Mesenchymal stem cell (in vitro differentiated cells and primary cell): ENCODE results near the gene MBNL2.
A peak's percentile ranks its signal among the peaks of the same experiment; 100 is the strongest.

Experiments used
- DNase-seq: peaks from one replicate; pipeline ENCODE4 v3.0.0-alpha.2; 2013
- H2AFZ ChIP-seq: one replicate; pipeline ENCODE4 v1.6.1; 2013; ENCODE audit warnings: low read depth, mild to moderate bottlenecking, control low read depth, inconsistent platforms, low read length, moderate library complexity
- H2AK5ac ChIP-seq: 2 replicates; pipeline ENCODE4 v1.6.1; 2013; ENCODE audit warnings: low read length, moderate library complexity, mild to moderate bottlenecking, inconsistent platforms; ENCODE audit not compliant: severe bottlenecking
- H2BK120ac ChIP-seq: one replicate; pipeline ENCODE4 v1.6.1; 2013; ENCODE audit warnings: low read depth, mild to moderate bottlenecking, inconsistent platforms, low read length, moderate library complexity
- H2BK12ac ChIP-seq, 2 experiments: one replicate each; pipeline ENCODE4 v1.6.1; 2013; ENCODE audit warnings: inconsistent platforms in 2 of 2, low read length in 2 of 2, mild to moderate bottlenecking in 2 of 2, moderate library complexity in 2 of 2, control low read depth in 1 of 2
- H2BK15ac ChIP-seq: one replicate; pipeline ENCODE4 v1.6.1; 2013; ENCODE audit warnings: mild to moderate bottlenecking, low read depth, inconsistent platforms; ENCODE audit not compliant: poor library complexity, severe bottlenecking
- H2BK5ac ChIP-seq: 2 replicates; pipeline ENCODE4 v1.6.1; 2013; ENCODE audit warnings: low read depth, mild to moderate bottlenecking, low read length, control low read depth, inconsistent platforms; ENCODE audit not compliant: poor library complexity, severe bottlenecking
- H3K14ac ChIP-seq, 2 experiments: one replicate each; pipeline ENCODE4 v1.6.1; 2013; ENCODE audit warnings: inconsistent platforms in 2 of 2, low read length in 2 of 2, control low read depth in 1 of 2, mild to moderate bottlenecking in 1 of 2, moderate library complexity in 1 of 2
- H3K18ac ChIP-seq, 2 experiments: one replicate each; pipeline ENCODE4 v1.6.1; 2013; ENCODE audit warnings: inconsistent platforms in 2 of 2, low read length in 2 of 2, control low read depth in 1 of 2, low read depth in 1 of 2, mild to moderate bottlenecking in 1 of 2
- H3K23ac ChIP-seq, 2 experiments: one replicate each; pipeline ENCODE4 v1.6.1; 2013; ENCODE audit warnings: inconsistent platforms in 2 of 2, low read length in 2 of 2, mild to moderate bottlenecking in 2 of 2, moderate library complexity in 2 of 2, control low read depth in 1 of 2
- H3K27ac ChIP-seq: 2 replicates; pipeline ENCODE4 v1.5.1; 2013; ENCODE audit warnings: mild to moderate bottlenecking, moderate library complexity, low read length, control low read depth, inconsistent platforms; ENCODE audit not compliant: poor library complexity, severe bottlenecking
- H3K27me3 ChIP-seq, 2 experiments: 2 replicates each; pipeline versions ENCODE4 v1.6.1 to v1.7.0; 2013; ENCODE audit warnings: low read length in 2 of 2, mild to moderate bottlenecking in 2 of 2, moderate library complexity in 2 of 2, control low read depth in 1 of 2, inconsistent platforms in 1 of 2; ENCODE audit not compliant: control insufficient read depth in 1 of 2, insufficient read depth in 1 of 2
- H3K36me3 ChIP-seq, 2 experiments: 2 replicates each; pipeline versions ENCODE4 v1.6.1 to v1.7.0; 2013; ENCODE audit warnings: low read length in 2 of 2, control low read depth in 1 of 2, inconsistent platforms in 1 of 2, low read depth in 1 of 2, mild to moderate bottlenecking in 1 of 2; ENCODE audit not compliant: insufficient read depth in 2 of 2, control insufficient read depth in 1 of 2
- H3K4ac ChIP-seq, 2 experiments: one replicate each; pipeline ENCODE4 v1.6.1; 2013; ENCODE audit warnings: inconsistent platforms in 2 of 2, low read length in 2 of 2, mild to moderate bottlenecking in 2 of 2, moderate library complexity in 2 of 2, control low read depth in 1 of 2, low read depth in 1 of 2
- H3K4me1 ChIP-seq: 2 replicates; pipeline ENCODE4 v1.6.1; 2013; ENCODE audit warnings: low read depth, low read length, control low read depth; ENCODE audit not compliant: control insufficient read depth, insufficient read depth
- H3K4me2 ChIP-seq: 2 replicates; pipeline ENCODE4 v1.6.1; 2013; ENCODE audit warnings: low read length, mild to moderate bottlenecking, inconsistent platforms; ENCODE audit not compliant: poor library complexity, severe bottlenecking
- H3K4me3 ChIP-seq, 2 experiments: 2 replicates each; pipeline versions ENCODE4 v1.5.1 to v1.7.0; 2013; ENCODE audit warnings: low read length in 2 of 2, mild to moderate bottlenecking in 2 of 2, control low read depth in 1 of 2, low read depth in 1 of 2; ENCODE audit not compliant: insufficient read depth in 1 of 2
- H3K79me1 ChIP-seq: replicated peaks from 2 replicates; pipeline ENCODE4 v1.6.1; 2013; ENCODE audit warnings: mild to moderate bottlenecking, control low read depth, low read length, inconsistent platforms; ENCODE audit not compliant: poor library complexity, severe bottlenecking
- H3K9ac ChIP-seq: 2 replicates; pipeline ENCODE4 v1.7.0; 2013; ENCODE audit warnings: mild to moderate bottlenecking, low read length, moderate library complexity
- H3K9me3 ChIP-seq: 2 replicates; pipeline ENCODE4 v1.7.0; 2013; ENCODE audit warnings: mild to moderate bottlenecking, low read length; ENCODE audit not compliant: control insufficient read depth
- H4K8ac ChIP-seq: one replicate; pipeline ENCODE4 v1.6.1; 2013; ENCODE audit warnings: inconsistent platforms, mild to moderate bottlenecking, low read length, moderate library complexity
- H4K91ac ChIP-seq: one replicate; pipeline ENCODE4 v1.6.1; 2013; ENCODE audit warnings: mild to moderate bottlenecking, low read length, inconsistent platforms
- WGBS: methylation state at CpG from one replicate; pipeline ENCODE4 v1.1.7; 2013; ENCODE audit warnings: mixed read lengths; 5-methylcytosine and 5-hydroxymethylcytosine counted together

MBNL2 gene

GRCh38 chr13:97248243-97248642 is 26.1 kb downstream of the MBNL2 start:
- Histone ChIP-seq H3K4me3 (no peak overlapping the region), H2BK120ac (peak overlapping the region; percentile 56), H2BK5ac (no peak overlapping the region), H3K4me2 (no peak overlapping the region), H3K18ac (peak overlapping the region; percentile 48 to 70), H2AFZ (no peak overlapping the region), H3K27ac (no peak overlapping the region), H2AK5ac (no peak overlapping the region), H3K79me1 (no peaks in the 10 kb centered on the region), H2BK12ac (no peak overlapping the region), H3K14ac (no peak overlapping the region), H4K8ac (no peak overlapping the region), H3K4me1 (peaks cover 3% of the 10 kb centered on the region), H4K91ac (no peak overlapping the region), H2BK15ac (no peak overlapping the region), H3K9me3 (no peaks in the 10 kb centered on the region), H3K4ac (peak overlapping the region in 1 of 2 experiments; percentile 73), H3K9ac (peak overlapping the region; percentile 77), H3K36me3 (no peaks in the 10 kb centered on the region), H3K23ac (no peak overlapping the region), H3K27me3 (no peaks in the 10 kb centered on the region)
- no peak for DNase-seq
- 100% methylated on average over 2 of the region's 6 CpGs for WGBS

- peak overlapping the region in 1 of 2 experiments; percentile 42 for H3K4me3 ChIP-seq
- no peak overlapping the region for H2AK5ac ChIP-seq
- H3K4me2 ChIP-seq = no peak overlapping the region
- no peaks in the 10 kb centered on the region for H3K36me3 ChIP-seq
- H2BK120ac ChIP-seq = no peak overlapping the region
- H3K9me3 ChIP-seq = no peaks in the 10 kb centered on the region
- H2BK12ac ChIP-seq = no peak overlapping the region
- H3K79me1 ChIP-seq = no peaks in the 10 kb centered on the region
- WGBS = 14% methylated on average over 2 of the region's 5 CpGs
- no peak overlapping the region for H4K91ac ChIP-seq
- H3K27ac ChIP-seq = no peak overlapping the region
- no peak overlapping the region for H4K8ac ChIP-seq
- no peaks in the 10 kb centered on the region for H3K27me3 ChIP-seq
- peak; percentile 80 for DNase-seq
- H3K4me1 ChIP-seq = peaks cover 1% of the 10 kb centered on the region
- H3K4ac ChIP-seq = no peak overlapping the region
- H3K18ac ChIP-seq = no peak overlapping the region
- no peak overlapping the region for H2AFZ ChIP-seq
- peak overlapping the region; percentile 77 for H3K9ac ChIP-seq
- no peak overlapping the region for H2BK15ac ChIP-seq
- H3K23ac ChIP-seq = no peak overlapping the region
- no peak overlapping the region for H2BK5ac ChIP-seq
- no peak overlapping the region for H3K14ac ChIP-seq
These were observed 27.1 kb downstream of the MBNL2 start for GRCh38 chr13:97249093-97249795.

DNA sequence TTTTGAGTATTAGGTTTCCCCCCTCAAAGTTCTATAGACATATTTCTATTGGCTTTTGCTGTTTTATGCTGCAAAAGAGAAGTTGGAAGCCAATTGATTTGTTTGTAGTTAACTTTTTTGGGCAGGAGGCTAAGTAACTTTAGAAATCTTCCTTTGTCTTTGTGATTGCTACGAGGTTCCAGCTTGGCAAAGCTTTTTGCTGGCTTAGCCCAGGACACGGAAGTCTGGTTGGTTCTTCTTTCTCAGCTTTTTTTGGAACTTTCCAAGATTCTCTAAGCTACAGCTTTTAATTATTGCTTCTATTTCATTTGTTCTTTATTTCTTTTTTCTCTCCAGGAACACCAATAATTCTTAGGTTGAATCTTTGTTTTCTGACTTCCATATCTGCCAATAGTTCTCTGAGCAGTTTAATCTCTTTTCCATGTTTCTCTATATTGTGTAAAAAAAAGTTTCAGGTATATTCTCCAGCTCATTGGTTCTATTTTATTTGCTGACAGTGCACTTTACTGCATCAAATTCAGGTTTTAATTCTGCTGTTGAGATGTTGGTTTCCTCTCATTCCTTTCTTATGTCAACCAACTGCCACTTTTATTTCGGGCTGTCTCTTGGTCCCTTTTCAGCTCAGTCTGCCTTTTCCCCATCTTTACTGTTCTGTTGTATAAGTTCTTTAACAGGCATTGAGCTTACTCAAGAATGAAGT is 27.8 kb downstream of the MBNL2 start:
- no peaks in the 10 kb centered on the region for H3K27me3 ChIP-seq
- H2BK12ac ChIP-seq = no peak overlapping the region
- H3K4ac ChIP-seq = no peak overlapping the region
- no peaks in the 10 kb centered on the region for H3K79me1 ChIP-seq
- no peaks in the 10 kb centered on the region for H3K9me3 ChIP-seq
- H3K4me3 ChIP-seq = peak overlapping the region in 1 of 2 experiments; percentile 42
- H3K18ac ChIP-seq = peak overlapping the region in 1 of 2 experiments; percentile 54
- WGBS = 49% methylated on average over 3 of the region's 3 CpGs
- H2BK120ac ChIP-seq = peak overlapping the region; percentile 49
- no peak overlapping the region for H3K4me2 ChIP-seq
- peak overlapping the region; percentile 77 for H3K9ac ChIP-seq
- no peak overlapping the region for H2AFZ ChIP-seq
- no peaks in the 10 kb centered on the region for H3K36me3 ChIP-seq
- H2BK15ac ChIP-seq = peak overlapping the region; percentile 52
- H3K4me1 ChIP-seq = peaks cover 3% of the 10 kb centered on the region
- no peak overlapping the region for H3K27ac ChIP-seq
- DNase-seq = no peak
- H4K8ac ChIP-seq = no peak overlapping the region
- H4K91ac ChIP-seq = no peak overlapping the region
- H3K23ac ChIP-seq = no peak overlapping the region
- H3K14ac ChIP-seq = no peak overlapping the region
- H2AK5ac ChIP-seq = no peak overlapping the region
- no peak overlapping the region for H2BK5ac ChIP-seq

DNA sequence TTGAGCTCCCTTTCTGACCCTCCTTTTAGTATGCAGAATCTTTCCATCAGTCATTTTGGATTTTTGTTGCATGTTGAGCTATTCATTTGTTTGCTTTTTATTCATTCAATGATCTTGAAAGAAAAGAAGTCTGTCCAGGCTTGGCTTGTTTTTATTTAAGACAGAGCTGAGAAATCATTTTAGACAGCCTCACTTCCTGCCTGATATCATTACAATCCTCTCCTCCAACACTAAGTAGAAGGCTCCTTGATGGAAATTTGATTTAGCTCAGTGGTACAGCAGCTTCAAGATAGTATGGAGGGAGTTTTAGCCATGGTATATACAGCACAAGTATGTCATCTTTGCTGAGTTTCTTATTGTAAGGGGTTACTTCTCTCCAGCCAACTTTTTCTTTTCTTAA is 28.4 kb downstream of the MBNL2 start:
- peak overlapping the region; percentile 2 for H3K27ac ChIP-seq
- H3K4me2 ChIP-seq = no peak overlapping the region
- H2BK15ac ChIP-seq = peak overlapping the region; percentile 69
- peaks cover 5% of the 10 kb centered on the region for H3K4me1 ChIP-seq
- no peak overlapping the region for H2AFZ ChIP-seq
- no peak overlapping the region for H4K8ac ChIP-seq
- H3K4me3 ChIP-seq = no peak overlapping the region
- no peaks in the 10 kb centered on the region for H3K27me3 ChIP-seq
- no peaks in the 10 kb centered on the region for H3K36me3 ChIP-seq
- DNase-seq = no peak
- no peak overlapping the region for H3K14ac ChIP-seq
- peak overlapping the region; percentile 77 for H3K9ac ChIP-seq
- H2BK5ac ChIP-seq = no peak overlapping the region
- peak overlapping the region in 1 of 2 experiments; percentile 77 for H2BK12ac ChIP-seq
- peak overlapping the region in 1 of 2 experiments; percentile 86 for H3K18ac ChIP-seq
- no peaks in the 10 kb centered on the region for H3K79me1 ChIP-seq
- H3K23ac ChIP-seq = no peak overlapping the region
- no peaks in the 10 kb centered on the region for H3K9me3 ChIP-seq
- no peak overlapping the region for H2BK120ac ChIP-seq
- H4K91ac ChIP-seq = no peak overlapping the region
- no peak overlapping the region for H2AK5ac ChIP-seq
- H3K4ac ChIP-seq = peak overlapping the region in 1 of 2 experiments; percentile 17
